ENCODE results near the gene MRPL37.

The MRPL37 gene

DNA sequence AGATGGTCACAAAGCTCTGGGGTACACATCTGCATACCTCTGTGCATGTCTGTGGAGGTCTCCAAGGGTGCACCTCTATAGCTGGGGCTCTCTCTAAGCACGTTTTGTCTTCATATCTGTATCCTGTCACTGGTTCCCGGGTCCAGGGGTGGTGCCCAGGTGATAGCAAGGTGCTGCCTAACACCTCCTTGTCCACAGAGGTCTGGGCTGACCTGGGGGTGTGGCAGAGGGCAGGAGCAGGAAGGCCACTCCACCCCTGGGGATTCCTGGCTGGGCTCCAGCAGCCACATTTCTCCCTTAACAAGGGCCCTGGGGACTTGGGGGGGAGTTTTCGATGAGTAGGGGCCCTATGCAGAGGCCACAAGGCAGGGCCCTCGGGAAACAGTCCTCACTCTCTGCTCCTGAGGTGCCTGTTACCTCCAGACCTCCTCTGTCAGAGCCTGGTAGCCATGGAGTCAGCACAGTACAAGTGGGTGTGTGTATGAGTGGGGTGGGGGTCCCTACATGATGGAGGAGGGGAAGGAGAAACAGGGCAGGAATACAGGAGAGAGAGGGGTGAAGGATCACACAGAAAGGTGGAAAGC, 40.1 kb upstream of the MRPL37 start:
- H2BK120ac ChIP-seq (ENCODE audit: insufficient read depth, low read length, poor library complexity) = no peak overlapping the region

GRCh38 chr1:54160351-54160750, 39.6 kb upstream of the MRPL37 start:
- WGBS (ENCODE audit: extremely low coverage, insufficient coverage, insufficient read length) = no CpG with 5 or more reads among the region's 3 CpGs
- Histone ChIP-seq H3K23ac (ENCODE audit: low read length) (no peak overlapping the region), H4K8ac (ENCODE audit: low read depth, low read length) (no peak overlapping the region), H3K9ac (ENCODE audit: low read length) (no peak overlapping the region), H3K79me2 (ENCODE audit: control insufficient read depth, insufficient read depth, low read length, poor library complexity) (no peaks in the 10 kb centered on the region), H4K12ac (ENCODE audit: low read depth, low read length) (no peak overlapping the region), H2BK120ac (ENCODE audit: insufficient read depth, low read length, poor library complexity) (no peak overlapping the region), H3K14ac (ENCODE audit: low read length) (no peak overlapping the region), H3K4ac (ENCODE audit: low read depth, low read length) (no peak overlapping the region), H3K4me2 (ENCODE audit: low read length) (no peak overlapping the region), H2AFZ (ENCODE audit: insufficient read depth, low read length, poor library complexity) (no peak overlapping the region), H3K9me3 (ENCODE audit: insufficient read depth, low read depth, low read length) (no peaks in the 10 kb centered on the region), H2AK5ac (ENCODE audit: low read length) (no peak overlapping the region), H3K4me3 (ENCODE audit: low read depth, low read length) (no peak overlapping the region), H3K27me3 (ENCODE audit: insufficient read depth, low read length) (no peaks in the 10 kb centered on the region), H3K27ac (ENCODE audit: low read depth, low read length) (no peak overlapping the region), H3K36me3 (ENCODE audit: control insufficient read depth in 1 of 2, insufficient read depth in 2 of 2, low read length in 2 of 2) (no peaks in the 10 kb centered on the region), H3K4me1 (ENCODE audit: control insufficient read depth in 1 of 2, insufficient read depth in 2 of 2, low read length in 2 of 2) (peaks cover 9 to 15% of the 10 kb centered on the region in 2 experiments), H3K79me1 (ENCODE audit: low read length) (no peaks in the 10 kb centered on the region), H2BK12ac (ENCODE audit: low read length) (peak overlapping the region; percentile 54), H2BK5ac (ENCODE audit: low read depth, low read length, poor library complexity) (no peak overlapping the region), H3K18ac (ENCODE audit: low read length) (no peak overlapping the region), H4K91ac (ENCODE audit: low read depth, low read length) (no peak overlapping the region)
- DNase-seq = peak in 1 of 2 donors; percentile 43

More for the DNA sequence above, 40.1 kb upstream of the MRPL37 start:
- Histone ChIP-seq H3K4me3 (ENCODE audit: low read depth, low read length) (no peak overlapping the region), H3K9me3 (ENCODE audit: insufficient read depth, low read depth, low read length) (no peaks in the 10 kb centered on the region), H3K27me3 (ENCODE audit: insufficient read depth, low read length) (no peaks in the 10 kb centered on the region), H3K79me2 (ENCODE audit: control insufficient read depth, insufficient read depth, low read length, poor library complexity) (no peaks in the 10 kb centered on the region), H3K9ac (ENCODE audit: low read length) (no peak overlapping the region), H2AFZ (ENCODE audit: insufficient read depth, low read length, poor library complexity) (no peak overlapping the region), H3K4me1 (ENCODE audit: control insufficient read depth in 1 of 2, insufficient read depth in 2 of 2, low read length in 2 of 2) (peaks cover 9 to 15% of the 10 kb centered on the region in 2 experiments), H4K91ac (ENCODE audit: low read depth, low read length) (peak overlapping the region; percentile 6), H3K18ac (ENCODE audit: low read length) (no peak overlapping the region), H3K23ac (ENCODE audit: low read length) (no peak overlapping the region), H3K4me2 (ENCODE audit: low read length) (no peak overlapping the region), H3K36me3 (ENCODE audit: control insufficient read depth in 1 of 2, insufficient read depth in 2 of 2, low read length in 2 of 2) (no peaks in the 10 kb centered on the region), H4K8ac (ENCODE audit: low read depth, low read length) (no peak overlapping the region), H2BK12ac (ENCODE audit: low read length) (peak overlapping the region; percentile 54), H3K27ac (ENCODE audit: low read depth, low read length) (no peak overlapping the region), H2AK5ac (ENCODE audit: low read length) (peak overlapping the region; percentile 27), H2BK5ac (ENCODE audit: low read depth, low read length, poor library complexity) (no peak overlapping the region), H3K79me1 (ENCODE audit: low read length) (no peaks in the 10 kb centered on the region), H3K4ac (ENCODE audit: low read depth, low read length) (no peak overlapping the region), H4K12ac (ENCODE audit: low read depth, low read length) (no peak overlapping the region), H3K14ac (ENCODE audit: low read length) (peak overlapping the region; percentile 51)
- WGBS (ENCODE audit: extremely low coverage, insufficient coverage, insufficient read length) = no CpG with 5 or more reads among the region's 4 CpGs
- no peak for DNase-seq

DNA sequence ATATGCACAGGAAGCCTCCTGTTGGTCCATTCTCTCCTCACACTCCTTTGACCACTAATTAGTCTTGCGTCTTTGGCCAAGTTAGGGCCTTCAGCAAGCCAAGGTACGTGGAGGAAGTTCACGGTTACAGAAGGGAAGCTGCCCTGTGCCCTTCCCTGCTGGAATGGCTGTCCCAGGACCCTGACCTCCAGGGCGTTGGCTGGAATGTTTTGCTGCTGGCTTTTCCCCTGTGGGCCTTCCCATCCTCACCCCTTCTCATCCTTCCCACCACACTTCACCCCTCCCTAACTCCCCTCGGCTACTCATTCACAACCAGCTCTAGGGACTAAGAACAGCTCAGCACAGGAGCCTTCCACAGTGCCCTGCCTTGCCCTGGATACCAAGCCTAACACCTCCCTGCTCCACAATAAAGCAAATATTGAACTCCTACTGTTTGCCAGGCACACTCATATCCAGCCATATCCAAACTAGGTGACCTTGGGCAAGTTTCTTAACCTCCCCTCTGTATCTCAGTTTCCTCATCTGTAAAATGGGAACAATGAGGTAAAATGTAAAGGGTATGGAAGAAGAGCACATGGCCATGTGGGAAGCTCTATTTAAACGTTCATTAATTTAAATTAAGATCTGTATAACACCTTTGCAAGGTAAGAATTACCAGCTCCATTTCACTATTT, 38.3 kb upstream of the MRPL37 start:
- H3K79me1 ChIP-seq (ENCODE audit: low read length) = no peaks in the 10 kb centered on the region
- H3K4ac ChIP-seq (ENCODE audit: low read depth, low read length) = no peak overlapping the region
- no peaks in the 10 kb centered on the region for H3K9me3 ChIP-seq (ENCODE audit: insufficient read depth, low read depth, low read length)
- no peak overlapping the region for H3K14ac ChIP-seq (ENCODE audit: low read length)
- no peak overlapping the region for H4K91ac ChIP-seq (ENCODE audit: low read depth, low read length)
- H4K12ac ChIP-seq (ENCODE audit: low read depth, low read length) = no peak overlapping the region
- no peak overlapping the region for H3K9ac ChIP-seq (ENCODE audit: low read length)
- no peak overlapping the region for H2AK5ac ChIP-seq (ENCODE audit: low read length)
- H3K27ac ChIP-seq (ENCODE audit: low read depth, low read length) = no peak overlapping the region
- no peak for DNase-seq
- no peak overlapping the region for H3K18ac ChIP-seq (ENCODE audit: low read length)
- no peak overlapping the region for H2BK120ac ChIP-seq (ENCODE audit: insufficient read depth, low read length, poor library complexity)
- H3K4me1 ChIP-seq (ENCODE audit: control insufficient read depth in 1 of 2, insufficient read depth in 2 of 2, low read length in 2 of 2) = peaks cover 9 to 15% of the 10 kb centered on the region in 2 experiments
- H2BK12ac ChIP-seq (ENCODE audit: low read length) = no peak overlapping the region
- no peak overlapping the region for H4K8ac ChIP-seq (ENCODE audit: low read depth, low read length)
- H3K4me2 ChIP-seq (ENCODE audit: low read length) = no peak overlapping the region
- H3K23ac ChIP-seq (ENCODE audit: low read length) = no peak overlapping the region
- no peak overlapping the region for H2AFZ ChIP-seq (ENCODE audit: insufficient read depth, low read length, poor library complexity)
- H3K4me3 ChIP-seq (ENCODE audit: low read depth, low read length) = no peak overlapping the region
- no peaks in the 10 kb centered on the region for H3K79me2 ChIP-seq (ENCODE audit: control insufficient read depth, insufficient read depth, low read length, poor library complexity)
- WGBS (ENCODE audit: extremely low coverage, insufficient coverage, insufficient read length) = no CpG with 5 or more reads among the region's 6 CpGs
- H2BK5ac ChIP-seq (ENCODE audit: low read depth, low read length, poor library complexity) = no peak overlapping the region
- H3K27me3 ChIP-seq (ENCODE audit: insufficient read depth, low read length) = no peaks in the 10 kb centered on the region
- no peaks in the 10 kb centered on the region for H3K36me3 ChIP-seq (ENCODE audit: control insufficient read depth in 1 of 2, insufficient read depth in 2 of 2, low read length in 2 of 2)

DNA sequence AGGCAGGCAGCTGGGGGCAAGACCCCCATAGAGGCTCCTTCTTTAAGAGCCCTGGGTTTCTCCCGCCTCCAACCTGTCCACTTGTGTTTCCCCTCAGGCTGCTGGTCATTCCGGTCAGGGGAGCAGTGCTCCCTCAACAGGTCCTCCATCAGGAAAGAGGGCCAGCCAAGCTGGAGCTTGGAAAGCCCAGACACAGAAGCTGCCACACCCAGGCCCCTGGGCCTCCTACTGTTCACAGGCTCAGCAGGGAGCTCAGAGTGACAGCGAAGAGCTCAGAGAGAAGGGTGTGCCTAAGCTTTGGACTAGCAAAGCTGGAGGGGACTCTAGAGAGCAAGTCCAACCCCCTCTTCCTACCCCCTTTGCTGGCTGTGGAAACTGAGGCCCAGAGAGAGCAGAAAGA, 36.9 kb upstream of the MRPL37 start:
- Histone ChIP-seq H4K91ac (ENCODE audit: low read depth, low read length) (no peak overlapping the region), H3K27me3 (ENCODE audit: insufficient read depth, low read length) (no peaks in the 10 kb centered on the region)
- no CpG with 5 or more reads among the region's 3 CpGs for WGBS (ENCODE audit: extremely low coverage, insufficient coverage, insufficient read length)

More for the DNA sequence above, 36.9 kb upstream of the MRPL37 start:
- Histone ChIP-seq H3K36me3 (ENCODE audit: control insufficient read depth in 1 of 2, insufficient read depth in 2 of 2, low read length in 2 of 2) (no peaks in the 10 kb centered on the region), H3K79me2 (ENCODE audit: control insufficient read depth, insufficient read depth, low read length, poor library complexity) (no peaks in the 10 kb centered on the region), H4K8ac (ENCODE audit: low read depth, low read length) (no peak overlapping the region), H2BK12ac (ENCODE audit: low read length) (no peak overlapping the region), H3K14ac (ENCODE audit: low read length) (no peak overlapping the region), H3K9me3 (ENCODE audit: insufficient read depth, low read depth, low read length) (peaks cover 1% of the 10 kb centered on the region), H3K27ac (ENCODE audit: low read depth, low read length) (no peak overlapping the region), H2BK120ac (ENCODE audit: insufficient read depth, low read length, poor library complexity) (no peak overlapping the region), H3K4ac (ENCODE audit: low read depth, low read length) (no peak overlapping the region), H3K4me2 (ENCODE audit: low read length) (no peak overlapping the region), H2AK5ac (ENCODE audit: low read length) (no peak overlapping the region), H2AFZ (ENCODE audit: insufficient read depth, low read length, poor library complexity) (no peak overlapping the region), H3K79me1 (ENCODE audit: low read length) (no peaks in the 10 kb centered on the region), H2BK5ac (ENCODE audit: low read depth, low read length, poor library complexity) (no peak overlapping the region), H3K9ac (ENCODE audit: low read length) (no peak overlapping the region), H3K4me1 (ENCODE audit: control insufficient read depth in 1 of 2, insufficient read depth in 2 of 2, low read length in 2 of 2) (peaks cover 9 to 15% of the 10 kb centered on the region in 2 experiments), H4K12ac (ENCODE audit: low read depth, low read length) (no peak overlapping the region), H3K18ac (ENCODE audit: low read length) (no peak overlapping the region), H3K23ac (ENCODE audit: low read length) (no peak overlapping the region), H3K4me3 (ENCODE audit: low read depth, low read length) (no peak overlapping the region)
- no peak for DNase-seq

Data from trophoblast cell (in vitro differentiated cells and primary cell).